ENCODE measurements around the gene TP63. TPM values are rescaled to one million over a fixed set of nuclear protein-coding genes. Genes with fewer than 3 reads are reported as not detected.
"Not testable (repeated sequence)": the region's sequence is repeated elsewhere in the genome, so short reads cannot be mapped to it uniquely, and the experiment has no call there.

Gene TP63
- total RNA-seq, 1 donor from 2014 or later: 5.8 TPM

GRCh38 chr3:189737619-189738018, 106.4 kb downstream of the TP63 start:
- Mint-ChIP-seq H3K4me1 (ENCODE audit: unreplicated experiment) (no peaks in the 10 kb centered on the region), H3K27me3 (no peaks in the 10 kb centered on the region), H3K36me3 (no peaks in the 10 kb centered on the region), H3K9me3 (peaks cover 6% of the 10 kb centered on the region), H3K27ac (no peak overlapping the region), H3K4me3 (no peak overlapping the region)
- DNase-seq (ENCODE audit: extremely low spot score, unreplicated experiment): no peak
- TF ChIP-seq CTCF (conservative IDR thresholded peaks at IDR 0.05): no peak

DNA sequence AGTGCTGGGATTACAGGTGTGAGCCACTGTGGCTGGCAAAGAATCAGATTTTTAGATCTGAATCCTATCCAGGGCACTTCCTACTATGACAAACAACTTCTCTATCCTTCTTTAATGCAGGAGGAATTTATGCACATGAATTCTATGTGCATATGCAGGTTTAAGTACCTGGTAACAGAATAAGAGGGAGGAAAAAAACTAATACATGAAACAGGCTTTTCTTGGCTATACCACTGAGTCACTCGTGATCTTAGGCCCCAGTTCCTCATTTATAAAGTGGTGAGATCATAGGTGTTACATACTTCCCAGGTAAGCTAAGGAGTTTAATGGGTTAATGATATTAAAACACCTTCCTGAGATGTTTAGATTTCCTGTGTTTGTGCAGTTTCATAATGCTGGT, 108.2 kb downstream of the TP63 start:
- Mint-ChIP-seq H3K4me1 (ENCODE audit: unreplicated experiment) (no peaks in the 10 kb centered on the region), H3K9me3 (peaks cover 4% of the 10 kb centered on the region), H3K36me3 (no peaks in the 10 kb centered on the region), H3K27ac (no peak overlapping the region), H3K4me3 (no peak overlapping the region), H3K27me3 (no peaks in the 10 kb centered on the region)
- no peak for TF ChIP-seq CTCF (conservative IDR thresholded peaks at IDR 0.05)
- DNase-seq (ENCODE audit: extremely low spot score, unreplicated experiment): no peak

DNA sequence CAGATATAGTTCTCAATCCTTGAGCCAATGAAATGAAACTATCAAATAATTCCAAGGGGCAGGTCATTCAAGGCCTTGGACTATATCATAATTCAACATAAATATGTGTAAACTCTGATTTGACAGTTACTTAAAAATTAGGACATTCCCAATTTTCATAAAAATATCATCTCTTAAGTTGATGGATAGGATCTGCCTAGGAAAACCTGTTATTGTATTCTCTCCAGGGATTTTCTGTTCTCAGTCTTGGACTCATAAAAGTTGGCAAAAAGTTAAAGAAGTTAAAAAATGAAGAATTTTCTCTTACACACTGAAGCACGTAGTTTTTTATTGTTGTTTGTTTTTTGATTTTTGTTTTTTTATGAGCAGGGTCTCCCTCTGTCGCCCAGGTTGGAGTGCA, 109.0 kb downstream of the TP63 start:
- Mint-ChIP-seq H3K4me3 (no peak overlapping the region), H3K27me3 (no peaks in the 10 kb centered on the region), H3K9me3 (no peaks in the 10 kb centered on the region), H3K4me1 (ENCODE audit: unreplicated experiment) (no peaks in the 10 kb centered on the region), H3K27ac (no peak overlapping the region), H3K36me3 (no peaks in the 10 kb centered on the region)
- DNase-seq (ENCODE audit: extremely low spot score, unreplicated experiment): no peak
- no peak for TF ChIP-seq CTCF (conservative IDR thresholded peaks at IDR 0.05)

- no peak for DNase-seq (ENCODE audit: extremely low spot score, unreplicated experiment)
- TF ChIP-seq CTCF (conservative IDR thresholded peaks at IDR 0.05): no peak
- Mint-ChIP-seq H3K4me1 (ENCODE audit: unreplicated experiment) (no peaks in the 10 kb centered on the region), H3K4me3 (no peak overlapping the region), H3K27ac (no peak overlapping the region), H3K27me3 (no peaks in the 10 kb centered on the region), H3K36me3 (no peaks in the 10 kb centered on the region), H3K9me3 (no peaks in the 10 kb centered on the region)
Measured at GRCh38 chr3:189744235-189744634, 113.0 kb downstream of the TP63 start.

DNA sequence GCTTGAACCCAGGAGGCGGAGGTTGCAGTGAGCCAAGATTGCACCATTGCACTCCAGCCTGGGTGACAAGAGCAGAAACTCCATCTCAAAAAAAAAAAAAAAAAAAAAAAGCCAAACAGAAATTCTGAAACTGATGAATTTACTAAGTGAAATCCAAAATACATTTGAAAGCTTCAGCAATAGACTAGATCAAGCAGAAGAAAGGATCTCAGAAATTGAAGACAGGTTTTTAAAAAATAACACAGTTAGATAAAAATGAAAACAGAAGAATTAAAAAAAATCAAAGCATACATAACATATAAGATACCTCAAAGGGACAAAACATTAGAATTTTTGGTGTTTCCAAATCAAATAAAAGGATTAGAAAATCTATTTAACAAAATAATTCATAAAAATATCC, 114.4 kb downstream of the TP63 start:
- H3K36me3 Mint-ChIP-seq: no peaks in the 10 kb centered on the region
- DNase-seq (ENCODE audit: extremely low spot score, unreplicated experiment): no peak
- no peak for TF ChIP-seq CTCF (conservative IDR thresholded peaks at IDR 0.05)
- no peaks in the 10 kb centered on the region for H3K9me3 Mint-ChIP-seq
- no peaks in the 10 kb centered on the region for H3K27me3 Mint-ChIP-seq
- no peaks in the 10 kb centered on the region for H3K4me1 Mint-ChIP-seq (ENCODE audit: unreplicated experiment)
- H3K27ac Mint-ChIP-seq: no peak overlapping the region
- H3K4me3 Mint-ChIP-seq: no peak overlapping the region

- H3K36me3 Mint-ChIP-seq: no peaks in the 10 kb centered on the region
- H3K9me3 Mint-ChIP-seq: no peaks in the 10 kb centered on the region
- no peaks in the 10 kb centered on the region for H3K27me3 Mint-ChIP-seq
- H3K4me3 Mint-ChIP-seq: no peak overlapping the region
- no peak for DNase-seq (ENCODE audit: extremely low spot score, unreplicated experiment)
- no peak overlapping the region for H3K27ac Mint-ChIP-seq
- H3K4me1 Mint-ChIP-seq (ENCODE audit: unreplicated experiment): no peaks in the 10 kb centered on the region
- no peak for TF ChIP-seq CTCF (conservative IDR thresholded peaks at IDR 0.05)
Measured at GRCh38 chr3:189748046-189748445, 116.9 kb downstream of the TP63 start.

- H3K4me3 Mint-ChIP-seq; H3K36me3 Mint-ChIP-seq; DNase-seq (ENCODE audit: extremely low spot score, unreplicated experiment); H3K27me3 Mint-ChIP-seq; H3K27ac Mint-ChIP-seq; H3K4me1 Mint-ChIP-seq (ENCODE audit: unreplicated experiment); H3K9me3 Mint-ChIP-seq: not testable (repeated sequence)
Measured at GRCh38 chr3:189750972-189751371, 119.8 kb downstream of the TP63 start.
